ENCODE measurements around the gene ATP10A.

DNA sequence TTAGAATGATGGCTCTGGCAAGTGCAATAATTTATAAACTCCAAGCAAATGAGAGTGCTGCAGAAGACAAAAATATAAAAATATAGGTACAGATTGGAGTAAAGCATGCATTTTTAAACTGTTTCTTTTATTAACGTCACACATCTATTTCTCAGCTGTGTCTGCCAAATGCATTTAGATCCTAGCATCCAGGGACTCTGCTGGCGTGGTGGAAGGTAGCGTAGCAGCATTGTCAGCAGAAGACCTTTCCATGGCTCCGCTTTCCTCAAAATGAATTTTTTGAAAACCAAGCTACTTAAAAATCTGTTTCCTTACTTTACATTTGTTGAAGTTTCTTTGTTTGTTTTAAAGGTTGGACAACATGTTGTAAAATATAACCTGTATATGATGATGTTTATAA is 16.3 kb upstream of the ATP10A start:
- TF ChIP-seq, protein P1, sequence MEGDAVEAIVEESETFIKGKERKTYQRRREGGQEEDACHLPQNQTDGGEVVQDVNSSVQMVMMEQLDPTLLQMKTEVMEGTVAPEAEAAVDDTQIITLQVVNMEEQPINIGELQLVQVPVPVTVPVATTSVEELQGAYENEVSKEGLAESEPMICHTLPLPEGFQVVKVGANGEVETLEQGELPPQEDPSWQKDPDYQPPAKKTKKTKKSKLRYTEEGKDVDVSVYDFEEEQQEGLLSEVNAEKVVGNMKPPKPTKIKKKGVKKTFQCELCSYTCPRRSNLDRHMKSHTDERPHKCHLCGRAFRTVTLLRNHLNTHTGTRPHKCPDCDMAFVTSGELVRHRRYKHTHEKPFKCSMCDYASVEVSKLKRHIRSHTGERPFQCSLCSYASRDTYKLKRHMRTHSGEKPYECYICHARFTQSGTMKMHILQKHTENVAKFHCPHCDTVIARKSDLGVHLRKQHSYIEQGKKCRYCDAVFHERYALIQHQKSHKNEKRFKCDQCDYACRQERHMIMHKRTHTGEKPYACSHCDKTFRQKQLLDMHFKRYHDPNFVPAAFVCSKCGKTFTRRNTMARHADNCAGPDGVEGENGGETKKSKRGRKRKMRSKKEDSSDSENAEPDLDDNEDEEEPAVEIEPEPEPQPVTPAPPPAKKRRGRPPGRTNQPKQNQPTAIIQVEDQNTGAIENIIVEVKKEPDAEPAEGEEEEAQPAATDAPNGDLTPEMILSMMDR (IDR thresholded peaks at IDR 0.05): no peak
- TF ChIP-seq POLR2A (IDR thresholded peaks at IDR 0.05): no peak
